ENCODE data around the gene DUOX1.
"Not testable (repeated sequence)": the region's sequence is repeated elsewhere in the genome, so short reads cannot be mapped to it uniquely, and the experiment has no call there.

DUOX1 gene

DNA sequence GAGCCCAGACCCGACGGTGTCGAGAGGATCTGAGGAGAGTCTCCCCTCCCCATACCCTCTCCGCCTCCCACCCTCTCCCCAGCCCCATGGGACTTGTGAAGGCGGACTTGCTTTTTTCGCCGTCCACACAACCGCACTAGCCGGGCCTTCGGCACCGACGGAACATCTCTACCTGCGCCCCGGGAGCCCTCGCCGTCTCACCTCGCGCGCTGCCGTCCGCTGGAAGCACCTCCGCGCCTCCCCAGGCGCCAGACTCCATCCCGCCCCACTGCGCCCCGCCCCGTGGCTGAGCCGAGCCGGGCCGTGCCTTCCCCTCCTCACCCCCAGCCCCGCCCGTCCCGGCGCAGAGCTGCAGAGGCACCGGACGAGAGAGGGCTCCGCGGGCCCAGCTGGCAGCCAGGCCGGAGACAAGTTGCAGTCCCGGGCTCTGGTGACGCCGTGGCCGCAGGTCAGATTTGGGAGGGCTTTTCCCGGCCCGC lies at the start of gene DUOX1, which contains the start of gene DUOXA1:
DUOX1 (plus strand) TSS at position 344 of the 479 bp plus-strand sequence. CDS start 1,973 bp downstream, outside the sequence.
DUOXA1 (minus strand) TSS at position 229 of the 479 bp plus-strand sequence. CDS start 6,865 bp downstream, outside the sequence.
- no peaks in the 10 kb centered on the region for H3K36me3 Mint-ChIP-seq (ENCODE audit: low read depth)
- no peak within 1 kb of the TSS for H3K27ac Mint-ChIP-seq
- H3K9me3 Mint-ChIP-seq: no peaks in the 10 kb centered on the region
- no peak within 1 kb of the TSS for H3K4me3 Mint-ChIP-seq
- peaks cover 77% of the 10 kb centered on the region for H3K27me3 Mint-ChIP-seq
- H3K4me1 Mint-ChIP-seq (ENCODE audit: low read depth): peaks cover 3% of the 10 kb centered on the region

DNA sequence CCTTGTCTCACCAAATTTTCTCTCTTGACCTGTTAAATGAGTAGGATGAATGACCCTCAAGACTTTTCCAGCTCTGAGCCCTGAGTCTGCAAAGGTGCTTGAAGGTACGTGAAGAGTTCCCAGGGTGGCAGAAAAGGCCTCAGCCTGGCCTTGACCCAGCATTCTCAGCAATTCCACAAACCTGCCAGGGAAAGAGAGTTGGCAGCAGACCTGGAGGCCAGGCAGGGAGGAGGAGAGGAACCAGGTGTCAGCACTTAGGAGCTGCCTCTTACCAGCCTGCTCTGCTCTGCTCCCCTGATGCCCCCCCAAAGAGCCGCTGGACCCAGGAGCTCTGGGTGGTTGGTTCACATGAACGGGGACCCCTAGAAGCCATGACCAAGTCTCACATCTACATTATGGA lies 49.2 kb upstream of the DUOX1 start:
- H3K4me1 Mint-ChIP-seq (ENCODE audit: low read depth); H3K9me3 Mint-ChIP-seq; H3K36me3 Mint-ChIP-seq (ENCODE audit: low read depth); H3K27me3 Mint-ChIP-seq; H3K27ac Mint-ChIP-seq; H3K4me3 Mint-ChIP-seq: not testable (repeated sequence)

- H3K27me3 Mint-ChIP-seq: peaks cover 14% of the 10 kb centered on the region
- not testable (repeated sequence) for H3K9me3 Mint-ChIP-seq; H3K4me3 Mint-ChIP-seq; H3K4me1 Mint-ChIP-seq (ENCODE audit: low read depth); H3K36me3 Mint-ChIP-seq (ENCODE audit: low read depth); H3K27ac Mint-ChIP-seq
These were observed 47.4 kb upstream of the DUOX1 start for GRCh38 chr15:45082412-45082811.

GRCh38 chr15:45083223-45083622 lies 46.6 kb upstream of the DUOX1 start:
- Mint-ChIP-seq H3K9me3 (no peaks in the 10 kb centered on the region), H3K27ac (no peak overlapping the region), H3K4me3 (no peak overlapping the region), H3K27me3 (peaks cover 20% of the 10 kb centered on the region), H3K36me3 (ENCODE audit: low read depth) (no peaks in the 10 kb centered on the region), H3K4me1 (ENCODE audit: low read depth) (no peaks in the 10 kb centered on the region)

GRCh38 chr15:45084163-45084562 lies 45.6 kb upstream of the DUOX1 start:
- no peak overlapping the region for H3K4me3 Mint-ChIP-seq
- no peaks in the 10 kb centered on the region for H3K4me1 Mint-ChIP-seq (ENCODE audit: low read depth)
- H3K36me3 Mint-ChIP-seq (ENCODE audit: low read depth): no peaks in the 10 kb centered on the region
- H3K9me3 Mint-ChIP-seq: no peaks in the 10 kb centered on the region
- peaks cover 24% of the 10 kb centered on the region for H3K27me3 Mint-ChIP-seq
- H3K27ac Mint-ChIP-seq: no peak overlapping the region

- Mint-ChIP-seq H3K27me3 (peaks cover 41% of the 10 kb centered on the region), H3K4me3 (no peak overlapping the region), H3K27ac (no peak overlapping the region), H3K36me3 (ENCODE audit: low read depth) (no peaks in the 10 kb centered on the region), H3K4me1 (ENCODE audit: low read depth) (no peaks in the 10 kb centered on the region), H3K9me3 (no peaks in the 10 kb centered on the region)
These were observed 42.3 kb upstream of the DUOX1 start for GRCh38 chr15:45087513-45087912.

DNA sequence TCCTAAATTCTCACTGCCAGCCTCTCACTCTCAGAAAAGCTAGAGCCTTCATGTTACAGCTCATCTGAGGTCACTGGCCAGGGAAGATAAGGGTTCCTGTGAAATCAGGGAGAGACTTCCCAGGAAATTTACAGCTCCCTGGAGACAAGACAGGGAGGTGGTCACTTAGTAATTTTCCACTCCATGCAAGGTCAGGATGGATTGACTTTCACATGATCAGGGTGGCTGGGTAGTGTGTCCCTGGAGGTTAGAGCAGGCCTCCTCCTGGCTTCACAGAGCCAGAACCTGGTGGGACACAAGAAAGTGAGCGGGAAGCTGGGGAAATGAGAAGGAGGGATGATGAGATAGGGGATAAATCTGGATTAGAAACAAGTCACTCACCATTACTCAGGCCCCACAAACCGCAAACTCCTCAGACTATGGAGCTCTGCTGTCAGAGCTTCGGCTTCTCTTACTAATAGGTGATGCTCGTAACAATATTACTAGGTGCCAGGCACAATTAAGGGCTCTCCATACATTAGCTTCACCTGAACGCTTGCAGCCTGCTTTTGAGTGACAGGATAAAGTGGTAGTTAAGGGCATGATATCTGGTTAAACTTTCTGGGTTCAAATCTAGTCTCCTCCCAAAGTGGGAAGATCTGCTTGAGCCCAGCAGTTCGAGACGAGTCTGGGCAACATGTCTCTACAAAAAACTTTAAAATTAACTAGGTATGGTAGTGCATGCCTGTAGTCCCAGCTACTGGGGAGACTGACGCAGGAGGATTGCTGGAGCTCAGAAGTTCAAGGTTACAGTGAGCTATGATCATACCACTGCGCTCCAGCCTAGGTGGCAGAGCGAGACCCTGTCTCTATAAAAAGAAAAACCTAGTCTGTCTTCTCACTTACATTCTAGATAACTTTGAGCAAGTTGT lies 40.7 kb upstream of the DUOX1 start:
- Mint-ChIP-seq H3K4me3 (no peak overlapping the region), H3K4me1 (ENCODE audit: low read depth) (no peaks in the 10 kb centered on the region), H3K36me3 (ENCODE audit: low read depth) (no peaks in the 10 kb centered on the region), H3K27me3 (peaks cover 41% of the 10 kb centered on the region), H3K9me3 (no peaks in the 10 kb centered on the region), H3K27ac (no peak overlapping the region)

GRCh38 chr15:45089712-45090373 lies 40.0 kb upstream of the DUOX1 start:
- peaks cover 41% of the 10 kb centered on the region for H3K27me3 Mint-ChIP-seq
- H3K36me3 Mint-ChIP-seq (ENCODE audit: low read depth): no peaks in the 10 kb centered on the region
- H3K27ac Mint-ChIP-seq: no peak overlapping the region
- H3K4me1 Mint-ChIP-seq (ENCODE audit: low read depth): no peaks in the 10 kb centered on the region
- no peak overlapping the region for H3K4me3 Mint-ChIP-seq
- no peaks in the 10 kb centered on the region for H3K9me3 Mint-ChIP-seq

DNA sequence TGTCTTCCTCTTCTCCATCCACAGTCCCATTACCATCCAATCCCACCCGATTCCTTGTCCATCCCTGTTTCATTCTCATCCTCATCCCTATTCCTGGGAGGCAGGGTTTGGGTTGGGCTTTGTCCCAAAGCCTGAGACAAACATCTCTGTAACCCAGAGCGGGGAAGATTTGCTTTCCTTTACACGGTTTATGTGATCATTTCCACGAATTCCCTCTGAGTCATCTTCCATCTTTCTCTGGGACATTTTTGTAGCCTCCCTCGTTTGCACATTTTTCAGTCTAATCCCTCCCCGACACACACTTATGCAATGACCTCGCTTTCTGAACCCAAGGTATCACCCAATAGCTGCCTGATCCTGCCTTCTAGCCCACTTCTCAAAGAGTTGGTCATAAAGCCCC lies 38.6 kb upstream of the DUOX1 start:
- H3K4me3 Mint-ChIP-seq: no peak overlapping the region
- no peaks in the 10 kb centered on the region for H3K9me3 Mint-ChIP-seq
- no peak overlapping the region for H3K27ac Mint-ChIP-seq
- no peaks in the 10 kb centered on the region for H3K4me1 Mint-ChIP-seq (ENCODE audit: low read depth)
- no peaks in the 10 kb centered on the region for H3K36me3 Mint-ChIP-seq (ENCODE audit: low read depth)
- peaks cover 34% of the 10 kb centered on the region for H3K27me3 Mint-ChIP-seq

- H3K27me3 Mint-ChIP-seq: peaks cover 34% of the 10 kb centered on the region
- no peak overlapping the region for H3K27ac Mint-ChIP-seq
- no peaks in the 10 kb centered on the region for H3K9me3 Mint-ChIP-seq
- H3K4me3 Mint-ChIP-seq: no peak overlapping the region
- H3K4me1 Mint-ChIP-seq (ENCODE audit: low read depth): no peaks in the 10 kb centered on the region
- H3K36me3 Mint-ChIP-seq (ENCODE audit: low read depth): no peaks in the 10 kb centered on the region
These were observed 38.2 kb upstream of the DUOX1 start for GRCh38 chr15:45091576-45091975.

DNA sequence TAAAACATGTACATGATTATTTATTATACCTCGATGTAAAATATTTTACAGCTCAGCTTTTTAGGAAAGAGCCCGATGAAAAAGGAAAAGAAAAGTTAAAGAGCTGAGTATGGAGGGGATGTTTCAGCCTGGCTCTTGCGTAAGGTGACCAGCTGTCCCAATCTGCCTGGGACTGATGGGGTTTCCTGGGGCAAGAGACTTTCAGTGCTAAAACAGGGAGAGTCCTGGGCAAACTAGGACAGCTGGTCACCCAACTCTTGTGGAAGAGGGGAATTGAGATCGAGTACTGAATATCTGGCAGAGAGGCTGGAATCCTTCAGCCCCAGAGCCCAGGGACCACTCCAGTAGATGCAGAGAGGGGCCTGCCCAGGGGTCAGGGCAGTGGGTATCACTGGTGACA lies 36.8 kb upstream of the DUOX1 start:
- Mint-ChIP-seq H3K27ac (no peak overlapping the region), H3K4me1 (ENCODE audit: low read depth) (no peaks in the 10 kb centered on the region), H3K27me3 (peaks cover 26% of the 10 kb centered on the region), H3K4me3 (no peak overlapping the region), H3K36me3 (ENCODE audit: low read depth) (no peaks in the 10 kb centered on the region), H3K9me3 (no peaks in the 10 kb centered on the region)

DNA sequence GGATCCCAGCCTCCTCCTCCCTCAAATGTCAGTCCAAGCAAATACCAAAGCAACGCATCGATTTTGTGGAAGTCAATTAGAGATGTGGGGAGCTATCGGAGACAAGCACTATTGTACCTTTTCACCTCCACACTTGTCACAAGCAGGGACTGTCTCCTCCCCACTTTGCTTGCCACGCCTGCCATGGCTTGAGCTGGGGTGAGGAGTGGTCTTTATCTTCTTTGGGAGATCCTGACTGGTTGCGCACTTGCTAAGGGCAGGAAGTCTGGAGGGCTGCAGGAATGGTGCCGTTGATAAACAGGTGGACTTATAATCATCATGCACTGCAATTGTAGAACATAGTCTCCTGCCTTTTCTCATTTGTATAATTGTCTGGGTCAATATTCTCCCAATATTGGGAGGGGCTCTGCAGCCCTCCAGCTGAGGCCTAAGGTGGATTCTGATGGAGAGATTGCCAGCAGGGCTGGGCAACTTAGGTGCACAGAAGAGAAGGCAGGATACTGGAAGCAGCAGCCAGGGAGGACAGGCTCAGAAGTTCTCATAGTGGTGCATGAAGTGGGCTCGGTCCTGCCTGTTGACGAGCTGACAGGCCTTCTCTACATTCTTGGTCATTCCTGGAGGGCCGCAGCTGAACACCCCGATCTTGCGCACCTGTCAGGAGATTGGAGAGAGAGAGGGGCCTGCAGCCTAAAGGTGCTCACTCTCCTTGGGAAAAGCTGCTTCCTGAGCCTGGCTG lies 36.0 kb upstream of the DUOX1 start:
- no peaks in the 10 kb centered on the region for H3K4me1 Mint-ChIP-seq (ENCODE audit: low read depth)
- H3K36me3 Mint-ChIP-seq (ENCODE audit: low read depth): no peaks in the 10 kb centered on the region
- no peaks in the 10 kb centered on the region for H3K9me3 Mint-ChIP-seq
- peaks cover 24% of the 10 kb centered on the region for H3K27me3 Mint-ChIP-seq
- H3K27ac Mint-ChIP-seq: no peak overlapping the region
- no peak overlapping the region for H3K4me3 Mint-ChIP-seq

- no peaks in the 10 kb centered on the region for H3K36me3 Mint-ChIP-seq (ENCODE audit: low read depth)
These were observed 35.5 kb upstream of the DUOX1 start for GRCh38 chr15:45094358-45094730.

GRCh38 chr15:45095661-45096060 lies 34.1 kb upstream of the DUOX1 start:
- Mint-ChIP-seq H3K4me1 (ENCODE audit: low read depth) (no peaks in the 10 kb centered on the region), H3K27me3 (peaks cover 10% of the 10 kb centered on the region), H3K9me3 (no peaks in the 10 kb centered on the region), H3K27ac (no peak overlapping the region), H3K36me3 (ENCODE audit: low read depth) (no peaks in the 10 kb centered on the region), H3K4me3 (no peak overlapping the region)

More at GRCh38 chr15:45094358-45094730, 35.5 kb upstream of the DUOX1 start:
- no peak overlapping the region for H3K27ac Mint-ChIP-seq
- no peak overlapping the region for H3K4me3 Mint-ChIP-seq
- H3K27me3 Mint-ChIP-seq: peaks cover 19% of the 10 kb centered on the region
- no peaks in the 10 kb centered on the region for H3K9me3 Mint-ChIP-seq
- no peaks in the 10 kb centered on the region for H3K4me1 Mint-ChIP-seq (ENCODE audit: low read depth)

DNA sequence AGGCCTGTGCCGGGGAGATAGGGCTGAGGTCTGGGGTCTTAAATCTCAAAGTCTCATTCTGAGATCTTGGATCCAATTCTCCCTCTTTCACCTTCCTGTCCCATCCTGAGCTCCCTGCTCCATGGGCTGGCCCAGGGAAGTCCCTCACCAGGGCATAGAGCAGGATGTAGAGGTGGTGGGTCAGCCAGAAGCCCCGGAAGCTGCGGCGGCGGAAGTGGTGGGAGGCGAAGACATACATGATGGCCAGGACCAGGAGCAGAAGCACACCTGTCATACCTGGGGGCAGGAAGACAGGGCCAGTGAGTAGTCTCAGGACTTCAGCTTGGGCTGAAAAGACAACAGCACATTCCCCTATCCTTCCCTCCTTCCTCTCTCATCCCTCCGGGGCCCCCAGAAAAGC lies 32.3 kb upstream of the DUOX1 start:
- H3K27ac Mint-ChIP-seq: no peak overlapping the region
- H3K9me3 Mint-ChIP-seq: no peaks in the 10 kb centered on the region
- peaks cover 3% of the 10 kb centered on the region for H3K27me3 Mint-ChIP-seq
- H3K4me3 Mint-ChIP-seq: no peak overlapping the region
- H3K36me3 Mint-ChIP-seq (ENCODE audit: low read depth): no peaks in the 10 kb centered on the region
- H3K4me1 Mint-ChIP-seq (ENCODE audit: low read depth): no peaks in the 10 kb centered on the region
